CD4-positive, alpha-beta T cell (primary cell): ENCODE measurements around the gene CTIF. TPM values are rescaled to one million over a fixed set of nuclear protein-coding genes. Genes with fewer than 3 reads are reported as not detected.

Experiments used
- ATAC-seq: fragments of 200-7000 bp; cut with Tn5 transposase; one replicate; pipeline ENCODE4 v1.10.0; 2022; ENCODE audit warnings: mild to moderate bottlenecking; ENCODE audit not compliant: poor library complexity
- CTCF ChIA-PET: fragments of 350-600 bp; sonication (Branson Sonifier 250); formaldehyde crosslinking; loops from one replicate; lab custom pipeline; 2021; ENCODE audit warnings: antibody characterized with exemption, inconsistent platforms; lab: Charles Lee
- POLR2A ChIA-PET: fragments of 350-600 bp; sonication (Branson Sonifier 250); formaldehyde crosslinking; loops from one replicate; lab custom pipeline; 2021; ENCODE audit warnings: antibody characterized with exemption, inconsistent platforms; lab: Charles Lee
- DNase-seq, 14 experiments: peaks; one replicate each; pipeline ENCODE4 v3.0.0-alpha.2; 2013 to 2020; ENCODE audit warnings: mixed read lengths in 2 of 14
- H3K27ac ChIP-seq, 2 donors: one replicate each; pipeline versions ENCODE4 v1.5.1 to v1.7.0; 2013; ENCODE audit warnings: low read length in 2 of 2, low read depth in 1 of 2, mild to moderate bottlenecking in 1 of 2
- H3K27me3 ChIP-seq, 2 experiments: 1 replicate in 1 of 2; 2 replicates in 1 of 2; pipeline versions ENCODE4 v1.6.1 to v1.7.0; 2013; ENCODE audit warnings: low read length in 2 of 2, control low read depth in 1 of 2, mild to moderate bottlenecking in 1 of 2, moderate library complexity in 1 of 2; ENCODE audit not compliant: insufficient read depth in 2 of 2, control insufficient read depth in 1 of 2
- H3K36me3 ChIP-seq: one replicate; pipeline ENCODE4 v1.6.1; 2013; ENCODE audit warnings: low read length, control low read depth; ENCODE audit not compliant: insufficient read depth
- H3K4me1 ChIP-seq: one replicate; pipeline ENCODE4 v1.6.1; 2013; ENCODE audit warnings: low read length, control low read depth; ENCODE audit not compliant: insufficient read depth
- H3K4me3 ChIP-seq: one replicate; pipeline ENCODE4 v1.5.1; 2013; ENCODE audit warnings: mild to moderate bottlenecking, low read length, moderate library complexity
- H3K9me3 ChIP-seq, 2 experiments: 1 replicate in 1 of 2; 2 replicates in 1 of 2; pipeline versions ENCODE4 v1.6.1 to v1.7.0; 2013; ENCODE audit warnings: low read length in 2 of 2, mild to moderate bottlenecking in 2 of 2, control low read depth in 1 of 2, moderate library complexity in 1 of 2; ENCODE audit not compliant: control insufficient read depth in 1 of 2, insufficient read depth in 1 of 2
- H3K27ac Mint-ChIP-seq: one replicate; pipeline ENCODE4 v1.8.0; 2020; ENCODE audit warnings: mixed read lengths
- H3K27me3 Mint-ChIP-seq: one replicate; pipeline ENCODE4 v1.8.0; 2021; ENCODE audit warnings: mixed read lengths
- H3K36me3 Mint-ChIP-seq: one replicate; pipeline ENCODE4 v1.8.0; 2021; ENCODE audit warnings: low read depth, mixed read lengths
- H3K4me1 Mint-ChIP-seq: one replicate; pipeline ENCODE4 v1.8.0; 2021; ENCODE audit warnings: low read depth, mixed read lengths
- H3K4me3 Mint-ChIP-seq: one replicate; pipeline ENCODE4 v1.8.0; 2020; ENCODE audit warnings: mild to moderate bottlenecking, mixed read lengths
- H3K9me3 Mint-ChIP-seq: one replicate; pipeline ENCODE4 v1.8.0; 2020; ENCODE audit warnings: mixed read lengths
- CTCF ChIP-seq: fragments of 200-600 bp; IDR thresholded peaks from one replicate; pipeline ENCODE4 v1.8.0; 2022; ENCODE audit warnings: antibody characterized with exemption, mild to moderate bottlenecking
- intact Hi-C, 2 experiments: fragments of 100-400 bp; cut with DNase I in 1 of 2; cut with micrococcal nuclease in 1 of 2; formaldehyde crosslinking; loops; one replicate each; pipeline versions ENCODE4 v1.15.1 to v1.9.0; 2023 to 2025; cut with DNase I, micrococcal nuclease
- total RNA-seq, 174 experiments: library from RNA in 2 of 174; stranded (reverse) in 2 of 174; gene quantifications; one replicate each; pipeline ENCODE4 v1.2.3 and lab custom pipeline; 2021 to 2026

The CTIF gene
- total RNA-seq, 2 experiments from 2014 or later: 1.1 to 2.9 TPM

DNA sequence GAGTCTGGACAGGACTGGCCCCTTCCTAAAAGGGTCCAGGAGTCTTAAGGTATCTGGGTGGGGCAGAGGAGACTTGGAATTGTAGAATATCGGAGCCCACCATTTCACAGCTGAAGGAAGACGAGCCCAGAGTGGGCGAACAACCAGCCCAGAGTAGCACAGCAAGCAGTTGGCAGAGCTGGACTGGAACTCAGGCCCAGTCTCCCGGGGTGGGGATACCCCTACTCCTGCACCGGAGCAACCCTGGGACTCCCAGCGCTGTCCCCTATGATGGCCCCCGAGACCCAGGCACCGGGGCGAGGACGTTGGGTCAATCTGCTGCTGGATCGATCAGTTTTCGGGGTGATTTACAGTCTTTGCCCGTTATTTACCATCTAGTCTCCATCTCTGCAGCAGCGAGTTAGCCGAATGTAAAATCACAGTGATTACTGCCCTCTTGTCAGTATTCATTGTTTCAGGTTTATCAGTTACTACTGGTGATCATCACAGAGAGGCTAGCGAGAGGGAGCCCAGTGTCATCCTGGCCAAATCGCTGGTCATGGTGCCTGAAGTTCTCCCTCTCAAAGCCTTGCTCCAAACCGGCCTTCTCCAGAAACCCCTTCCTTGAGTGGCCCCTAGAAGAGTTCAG, 336.6 kb downstream of the CTIF start:
- Histone ChIP-seq H3K27me3 (no peaks in the 10 kb centered on the region), H3K27ac (no peak overlapping the region), H3K36me3 (no peaks in the 10 kb centered on the region), H3K4me3 (no peak overlapping the region), H3K9me3 (no peaks in the 10 kb centered on the region), H3K4me1 (no peaks in the 10 kb centered on the region)
- ChIA-PET POLR2A (no interaction called here), CTCF (interaction anchor here (0.9 kb wide), 1 partner anchor 99 kb away, joined by 3 read pairs; no protein-coding TSS in a partner anchor)
- no peaks in the 10 kb centered on the region for H3K36me3 Mint-ChIP-seq
- H3K27ac Mint-ChIP-seq: no peak overlapping the region
- DNase-seq (no peak), ATAC-seq (no peak)
- H3K4me3 Mint-ChIP-seq: no peak overlapping the region
- H3K4me1 Mint-ChIP-seq: peaks cover 5% of the 10 kb centered on the region
- intact Hi-C loops: no loop called here
- no peaks in the 10 kb centered on the region for H3K9me3 Mint-ChIP-seq
- H3K27me3 Mint-ChIP-seq: no peaks in the 10 kb centered on the region
- no peak for TF ChIP-seq CTCF

GRCh38 chr18:48875942-48876511, 337.2 kb downstream of the CTIF start:
- CTCF ChIA-PET: interaction anchor here (1.3 kb wide), 1 partner anchor 32 kb away, joined by 3 read pairs; no protein-coding TSS in a partner anchor

GRCh38 chr18:48876590-48876989, 337.8 kb downstream of the CTIF start:
- CTCF ChIA-PET: interaction anchor here (1.3 kb wide), 1 partner anchor 33 kb away, joined by 3 read pairs; no protein-coding TSS in a partner anchor
- DNase-seq (no peak), ATAC-seq (no peak)
- H3K4me1 ChIP-seq: no peaks in the 10 kb centered on the region
- H3K27ac ChIP-seq: no peak overlapping the region
- Mint-ChIP-seq H3K27ac (no peak overlapping the region), H3K4me1 (peaks cover 9% of the 10 kb centered on the region), H3K27me3 (no peaks in the 10 kb centered on the region), H3K4me3 (no peak overlapping the region), H3K9me3 (no peaks in the 10 kb centered on the region), H3K36me3 (no peaks in the 10 kb centered on the region)
- intact Hi-C loops: no loop called here
- H3K27me3 ChIP-seq: no peaks in the 10 kb centered on the region
- no peak overlapping the region for H3K4me3 ChIP-seq
- TF ChIP-seq CTCF: no peak
- H3K36me3 ChIP-seq: no peaks in the 10 kb centered on the region
- POLR2A ChIA-PET: no interaction called here
- no peaks in the 10 kb centered on the region for H3K9me3 ChIP-seq

More at GRCh38 chr18:48875942-48876511, 337.2 kb downstream of the CTIF start:
- Mint-ChIP-seq H3K4me3 (no peak overlapping the region), H3K27me3 (no peaks in the 10 kb centered on the region), H3K27ac (no peak overlapping the region), H3K36me3 (no peaks in the 10 kb centered on the region), H3K4me1 (peaks cover 9% of the 10 kb centered on the region), H3K9me3 (no peaks in the 10 kb centered on the region)
- no peaks in the 10 kb centered on the region for H3K36me3 ChIP-seq
- no peak overlapping the region for H3K4me3 ChIP-seq
- H3K4me1 ChIP-seq: no peaks in the 10 kb centered on the region
- no peak for DNase-seq
- no peak for ATAC-seq
- H3K27ac ChIP-seq: no peak overlapping the region
- intact Hi-C loops: no loop called here
- TF ChIP-seq CTCF: no peak
- POLR2A ChIA-PET: no interaction called here
- no peaks in the 10 kb centered on the region for H3K9me3 ChIP-seq
- H3K27me3 ChIP-seq: no peaks in the 10 kb centered on the region
